Mesothelial cell of epicardium (in vitro differentiated cells): Measurements from ENCODE around the gene CAPN7. TPM values are rescaled to one million over a fixed set of nuclear protein-coding genes. Genes with fewer than 3 reads are reported as not detected.
A peak's percentile ranks its signal among the peaks of the same experiment; 100 is the strongest.

Source experiments
- DNase-seq, 2 experiments: peaks; one replicate each; pipeline ENCODE4 v3.0.0; 2021; ENCODE audit warnings: low spot score in 2 of 2; ENCODE audit not compliant: unreplicated experiment in 2 of 2
- H3K27ac Mint-ChIP-seq: 2 replicates; pipeline ENCODE4 v1.8.0; 2021; ENCODE audit warnings: mixed read lengths
- H3K27me3 Mint-ChIP-seq: 2 replicates; pipeline ENCODE4 v1.8.0; 2021; ENCODE audit warnings: low read depth, mixed read lengths
- H3K36me3 Mint-ChIP-seq: 2 replicates; pipeline ENCODE4 v1.8.0; 2021; ENCODE audit warnings: mixed read lengths
- H3K4me1 Mint-ChIP-seq: 2 replicates; pipeline ENCODE4 v1.8.0; 2021; ENCODE audit warnings: mixed read lengths
- H3K4me3 Mint-ChIP-seq: 2 replicates; pipeline ENCODE4 v1.8.0; 2021; ENCODE audit warnings: mild to moderate bottlenecking, moderate library complexity, mixed read lengths
- H3K9me3 Mint-ChIP-seq: 2 replicates; pipeline ENCODE4 v1.8.0; 2021; ENCODE audit warnings: mixed read lengths
- CTCF ChIP-seq: fragments of 200-600 bp; sonication (generic); IDR thresholded peaks from one replicate; pipeline ENCODE4 v1.5.0; 2021; ENCODE audit warnings: antibody characterized with exemption; ENCODE audit not compliant: unreplicated experiment
- total RNA-seq: library from RNA; stranded (reverse); gene quantifications from 3 replicates; pipeline ENCODE4 v1.2.1, GENCODE V29; 2021

CAPN7 gene
- total RNA-seq, 1 donor from 2014 or later = 42.4 TPM

- H3K9me3 Mint-ChIP-seq = peaks cover 4% of the 10 kb centered on the region
- H3K4me1 Mint-ChIP-seq = peaks cover 27% of the 10 kb centered on the region
- no peaks in the 10 kb centered on the region for H3K27me3 Mint-ChIP-seq
- no peak overlapping the region for H3K4me3 Mint-ChIP-seq
- peaks cover 25% of the 10 kb centered on the region for H3K36me3 Mint-ChIP-seq
- H3K27ac Mint-ChIP-seq = peak overlapping the region; percentile 76
- no peak for TF ChIP-seq CTCF
- no peak for DNase-seq
Observed at GRCh38 chr3:15291589-15292541, 85.8 kb downstream of the CAPN7 start.

- Mint-ChIP-seq H3K36me3 (peaks cover 28% of the 10 kb centered on the region), H3K27me3 (no peaks in the 10 kb centered on the region), H3K4me1 (peaks cover 34% of the 10 kb centered on the region), H3K9me3 (peaks cover 4% of the 10 kb centered on the region), H3K4me3 (no peak overlapping the region), H3K27ac (peak overlapping the region; percentile 59)
- DNase-seq = no peak
- no peak for TF ChIP-seq CTCF
Observed at GRCh38 chr3:15292765-15293522, 86.9 kb downstream of the CAPN7 start.

GRCh38 chr3:15294929-15295328 is 88.9 kb downstream of the CAPN7 start:
- Mint-ChIP-seq H3K27me3 (no peaks in the 10 kb centered on the region), H3K4me3 (no peak overlapping the region), H3K36me3 (peaks cover 19% of the 10 kb centered on the region), H3K9me3 (no peaks in the 10 kb centered on the region), H3K4me1 (peaks cover 34% of the 10 kb centered on the region), H3K27ac (no peak overlapping the region)
- no peak for DNase-seq
- TF ChIP-seq CTCF = no peak

GRCh38 chr3:15295506-15295905 is 89.5 kb downstream of the CAPN7 start:
- Mint-ChIP-seq H3K4me1 (peaks cover 34% of the 10 kb centered on the region), H3K27me3 (no peaks in the 10 kb centered on the region), H3K4me3 (no peak overlapping the region), H3K36me3 (peaks cover 22% of the 10 kb centered on the region), H3K27ac (no peak overlapping the region), H3K9me3 (no peaks in the 10 kb centered on the region)
- DNase-seq = no peak
- no peak for TF ChIP-seq CTCF

- no peak for TF ChIP-seq CTCF
- Mint-ChIP-seq H3K4me3 (no peak overlapping the region), H3K27me3 (no peaks in the 10 kb centered on the region), H3K9me3 (no peaks in the 10 kb centered on the region), H3K4me1 (peaks cover 19% of the 10 kb centered on the region), H3K36me3 (peaks cover 38% of the 10 kb centered on the region), H3K27ac (peak overlapping the region; percentile 43)
- DNase-seq = no peak
Observed at GRCh38 chr3:15297608-15298350, 91.7 kb downstream of the CAPN7 start.
